ENCODE data around the gene CCND1. TPM values are rescaled to one million over a fixed set of nuclear protein-coding genes. Genes with fewer than 3 reads are reported as not detected.
A peak's percentile ranks its signal among the peaks of the same experiment; 100 is the strongest.

CCND1 gene
- total and polyA plus RNA-seq, 9 of the 15 experiments (the other 6 are each of a cell fraction or from before 2014, with no cell fraction given), result 0.04 to 23.3 (median 3.8) TPM

GRCh38 chr11:69640995-69641581, at the start of gene CCND1 (continued):
- TF ChIP-seq MBD1 (CRISPR knock-in tag; IDR thresholded peaks at IDR 0.05), result no peak
- no peak for TF ChIP-seq ZFP36 (IDR thresholded peaks at IDR 0.05; ENCODE audit: low read depth, low read length, partially characterized antibody)
- TF ChIP-seq, protein P1, sequence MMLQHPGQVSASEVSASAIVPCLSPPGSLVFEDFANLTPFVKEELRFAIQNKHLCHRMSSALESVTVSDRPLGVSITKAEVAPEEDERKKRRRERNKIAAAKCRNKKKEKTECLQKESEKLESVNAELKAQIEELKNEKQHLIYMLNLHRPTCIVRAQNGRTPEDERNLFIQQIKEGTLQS (IDR thresholded peaks at IDR 0.05), result no peak
- TF ChIP-seq, protein P1 (CRISPR knock-in tag; conservative IDR thresholded peaks at IDR 0.05), result no peak
- TF ChIP-seq, protein P2, sequence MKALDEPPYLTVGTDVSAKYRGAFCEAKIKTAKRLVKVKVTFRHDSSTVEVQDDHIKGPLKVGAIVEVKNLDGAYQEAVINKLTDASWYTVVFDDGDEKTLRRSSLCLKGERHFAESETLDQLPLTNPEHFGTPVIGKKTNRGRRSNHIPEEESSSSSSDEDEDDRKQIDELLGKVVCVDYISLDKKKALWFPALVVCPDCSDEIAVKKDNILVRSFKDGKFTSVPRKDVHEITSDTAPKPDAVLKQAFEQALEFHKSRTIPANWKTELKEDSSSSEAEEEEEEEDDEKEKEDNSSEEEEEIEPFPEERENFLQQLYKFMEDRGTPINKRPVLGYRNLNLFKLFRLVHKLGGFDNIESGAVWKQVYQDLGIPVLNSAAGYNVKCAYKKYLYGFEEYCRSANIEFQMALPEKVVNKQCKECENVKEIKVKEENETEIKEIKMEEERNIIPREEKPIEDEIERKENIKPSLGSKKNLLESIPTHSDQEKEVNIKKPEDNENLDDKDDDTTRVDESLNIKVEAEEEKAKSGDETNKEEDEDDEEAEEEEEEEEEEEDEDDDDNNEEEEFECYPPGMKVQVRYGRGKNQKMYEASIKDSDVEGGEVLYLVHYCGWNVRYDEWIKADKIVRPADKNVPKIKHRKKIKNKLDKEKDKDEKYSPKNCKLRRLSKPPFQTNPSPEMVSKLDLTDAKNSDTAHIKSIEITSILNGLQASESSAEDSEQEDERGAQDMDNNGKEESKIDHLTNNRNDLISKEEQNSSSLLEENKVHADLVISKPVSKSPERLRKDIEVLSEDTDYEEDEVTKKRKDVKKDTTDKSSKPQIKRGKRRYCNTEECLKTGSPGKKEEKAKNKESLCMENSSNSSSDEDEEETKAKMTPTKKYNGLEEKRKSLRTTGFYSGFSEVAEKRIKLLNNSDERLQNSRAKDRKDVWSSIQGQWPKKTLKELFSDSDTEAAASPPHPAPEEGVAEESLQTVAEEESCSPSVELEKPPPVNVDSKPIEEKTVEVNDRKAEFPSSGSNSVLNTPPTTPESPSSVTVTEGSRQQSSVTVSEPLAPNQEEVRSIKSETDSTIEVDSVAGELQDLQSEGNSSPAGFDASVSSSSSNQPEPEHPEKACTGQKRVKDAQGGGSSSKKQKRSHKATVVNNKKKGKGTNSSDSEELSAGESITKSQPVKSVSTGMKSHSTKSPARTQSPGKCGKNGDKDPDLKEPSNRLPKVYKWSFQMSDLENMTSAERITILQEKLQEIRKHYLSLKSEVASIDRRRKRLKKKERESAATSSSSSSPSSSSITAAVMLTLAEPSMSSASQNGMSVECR (CRISPR knock-in tag; IDR thresholded peaks at IDR 0.05), result peak; percentile 75; the same call in 1 of the 2 replicates
- no peak for TF ChIP-seq ZNF830 (CRISPR knock-in tag; IDR thresholded peaks at IDR 0.05)
- TF ChIP-seq POLR2A (conservative IDR thresholded peaks at IDR 0.05), result peak; percentile 58
- no peak for TF ChIP-seq ZNF639 (CRISPR knock-in tag; conservative IDR thresholded peaks at IDR 0.05 in 1 of 2, IDR thresholded peaks at IDR 0.05 in 1 of 2)
- TF ChIP-seq PCBP2 (IDR thresholded peaks at IDR 0.05; ENCODE audit: low read depth, low read length, poor library complexity, severe bottlenecking), result no peak
- TF ChIP-seq DDX20 (tag; IDR thresholded peaks at IDR 0.05; ENCODE audit: low read depth), result no peak
- no peak for TF ChIP-seq ZNF79 (CRISPR knock-in tag; IDR thresholded peaks at IDR 0.05; ENCODE audit: low read depth)
- TF ChIP-seq, protein P3, sequence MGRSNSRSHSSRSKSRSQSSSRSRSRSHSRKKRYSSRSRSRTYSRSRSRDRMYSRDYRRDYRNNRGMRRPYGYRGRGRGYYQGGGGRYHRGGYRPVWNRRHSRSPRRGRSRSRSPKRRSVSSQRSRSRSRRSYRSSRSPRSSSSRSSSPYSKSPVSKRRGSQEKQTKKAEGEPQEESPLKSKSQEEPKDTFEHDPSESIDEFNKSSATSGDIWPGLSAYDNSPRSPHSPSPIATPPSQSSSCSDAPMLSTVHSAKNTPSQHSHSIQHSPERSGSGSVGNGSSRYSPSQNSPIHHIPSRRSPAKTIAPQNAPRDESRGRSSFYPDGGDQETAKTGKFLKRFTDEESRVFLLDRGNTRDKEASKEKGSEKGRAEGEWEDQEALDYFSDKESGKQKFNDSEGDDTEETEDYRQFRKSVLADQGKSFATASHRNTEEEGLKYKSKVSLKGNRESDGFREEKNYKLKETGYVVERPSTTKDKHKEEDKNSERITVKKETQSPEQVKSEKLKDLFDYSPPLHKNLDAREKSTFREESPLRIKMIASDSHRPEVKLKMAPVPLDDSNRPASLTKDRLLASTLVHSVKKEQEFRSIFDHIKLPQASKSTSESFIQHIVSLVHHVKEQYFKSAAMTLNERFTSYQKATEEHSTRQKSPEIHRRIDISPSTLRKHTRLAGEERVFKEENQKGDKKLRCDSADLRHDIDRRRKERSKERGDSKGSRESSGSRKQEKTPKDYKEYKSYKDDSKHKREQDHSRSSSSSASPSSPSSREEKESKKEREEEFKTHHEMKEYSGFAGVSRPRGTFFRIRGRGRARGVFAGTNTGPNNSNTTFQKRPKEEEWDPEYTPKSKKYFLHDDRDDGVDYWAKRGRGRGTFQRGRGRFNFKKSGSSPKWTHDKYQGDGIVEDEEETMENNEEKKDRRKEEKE (IDR thresholded peaks at IDR 0.05; ENCODE audit: borderline replicate concordance in 1 of 2, control insufficient read depth in 1 of 2, low read depth in 2 of 2, low read length in 1 of 2), result no peak
- TF ChIP-seq KLF10 (CRISPR knock-in tag; IDR thresholded peaks at IDR 0.05), result no peak
